Measurements from ENCODE around the gene TMEM88. TPM values are rescaled to one million over a fixed set of nuclear protein-coding genes. Genes with fewer than 3 reads are reported as not detected.
A peak's percentile ranks its signal among the peaks of the same experiment; 100 is the strongest.

TMEM88 gene
- total and polyA plus RNA-seq, 2 of the 8 experiments (the other 6 are each of a cell fraction or from before 2014, with no cell fraction given): 0.69 to 8.8 TPM

- Histone ChIP-seq H3K27me3 (replicated peaks in 1 of 4; ENCODE audit: control insufficient read depth in 3 of 4, extremely low read depth in 1 of 4, insufficient read depth in 3 of 4, low read length in 3 of 4) (peaks cover 32 to 53% (median 49%) of the 10 kb centered on the region in 4 experiments), H4K20me1 (replicated peaks in 1 of 2; ENCODE audit: control insufficient read depth in 1 of 2, insufficient read depth in 2 of 2, low read length in 2 of 2) (peaks cover 0 to 23% of the 10 kb centered on the region in 2 experiments), H3K4me3 (ENCODE audit: extremely low read depth in 1 of 4, insufficient read depth in 2 of 4, low read depth in 3 of 4, low read length in 4 of 4) (peak overlapping the region; percentile 22 to 84 (median 34); a peak in 5 of 8 replicates), H3K36me3 (ENCODE audit: control insufficient read depth in 2 of 4, insufficient read depth in 4 of 4, low read length in 3 of 4) (peaks cover 0 to 4% (median 0%) of the 10 kb centered on the region in 4 experiments; a peak in 3 of 8 replicates), H3K79me1 (ENCODE audit: low read depth, low read length) (no peaks in the 10 kb centered on the region), H2BK15ac (ENCODE audit: low read length) (no peak overlapping the region), H3K4me2 (ENCODE audit: insufficient read depth in 1 of 2, low read depth in 2 of 2, low read length in 2 of 2) (peak overlapping the region; percentile 74 to 97), H3K9me3 (ENCODE audit: insufficient read depth in 2 of 2, low read depth in 1 of 2, low read length in 1 of 2) (no peaks in the 10 kb centered on the region), H3K4ac (replicated peaks; ENCODE audit: insufficient read length, low read depth, low read length) (no peak overlapping the region), H2BK5ac (ENCODE audit: low read depth, low read length) (no peak overlapping the region), H2BK12ac (ENCODE audit: low read depth, low read length) (no peak overlapping the region), H3K23ac (ENCODE audit: insufficient read length) (no peak overlapping the region), H3K79me2 (ENCODE audit: control insufficient read depth in 1 of 2, insufficient read depth in 2 of 2, low read length in 2 of 2) (peaks cover 0 to 5% of the 10 kb centered on the region in 2 experiments; a peak in 1 of 4 replicates), H2AFZ (ENCODE audit: low read length) (no peak overlapping the region), H3K14ac (ENCODE audit: insufficient read length) (no peak overlapping the region), H3K9ac (replicated peaks in 1 of 4; ENCODE audit: extremely low read depth in 1 of 4, low read depth in 3 of 4, low read length in 3 of 4) (no peak overlapping the region), H3K4me1 (replicated peaks in 1 of 4; ENCODE audit: control insufficient read depth in 3 of 4, insufficient read depth in 4 of 4, low read length in 3 of 4) (peaks cover 0 to 40% (median 33%) of the 10 kb centered on the region in 4 experiments; a peak in 6 of 7 replicates), H4K5ac (ENCODE audit: insufficient read length, low read depth, low read length) (no peak overlapping the region), H3K56ac (replicated peaks; ENCODE audit: insufficient read length, low read depth, low read length) (no peak overlapping the region), H2BK120ac (replicated peaks; ENCODE audit: low read depth, low read length) (no peak overlapping the region), H2BK20ac (ENCODE audit: low read length) (no peak overlapping the region), H3K18ac (ENCODE audit: extremely low read depth, low read length) (0 out of 2 replicates have a peak overlapping the region, but pooled peaks have one; percentile 48), H3K27ac (ENCODE audit: low read depth, low read length) (no peak overlapping the region), H2AK5ac (ENCODE audit: low read depth, low read length) (no peak overlapping the region), H3K23me2 (ENCODE audit: low read depth, low read length) (peaks cover 26% of the 10 kb centered on the region), H4K91ac (replicated peaks; ENCODE audit: insufficient read length, low read length) (no peak overlapping the region), H4K8ac (ENCODE audit: extremely low read depth, insufficient read depth, low read length) (peak overlapping the region; percentile 5; the same call in 1 of the 2 replicates)
- ChIA-PET POLR2A (ENCODE audit: partially characterized antibody) (interaction anchor here (2.2 kb wide), 1 partner anchor 11 kb away, joined by 18 read pairs; no protein-coding TSS in a partner anchor), CTCF (ENCODE audit: partially characterized antibody) (no interaction called here)
- no peak for FAIRE-seq
- peak in 1 of 2 experiments; percentile 52 for DNase-seq (ENCODE audit: low read depth in 1 of 2, low spot score in 2 of 2)
- 3% methylated on average over 16 of the region's 31 CpGs; no CpG with 5 or more reads in 1 of the 2 experiments for WGBS, 2 experiments (ENCODE audit: extremely low coverage in 1 of 2, insufficient coverage in 1 of 2, insufficient read length in 1 of 2, insufficient replicate concordance in 2 of 2, low coverage in 1 of 2, low lambda C conversion rate in 2 of 2, missing lambda C conversion rate in 1 of 2)
- TF ChIP-seq TCF12 (IDR thresholded peaks at IDR 0.05; ENCODE audit: low read depth, low read length): no peak
- TF ChIP-seq POLR2A (IDR thresholded peaks at IDR 0.05; ENCODE audit: control extremely low read depth in 1 of 2, low read depth in 2 of 2, low read length in 2 of 2): no peak
- no peak for TF ChIP-seq JUND (IDR thresholded peaks at IDR 0.05; ENCODE audit: low read length)
- TF ChIP-seq KDM5A (IDR thresholded peaks at IDR 0.05; ENCODE audit: low read length): no peak
- TF ChIP-seq RNF2 (IDR thresholded peaks at IDR 0.05; ENCODE audit: borderline replicate concordance, low read depth, low read length, missing control alignments, poor library complexity, severe bottlenecking): no peak
- TF ChIP-seq SP2 (IDR thresholded peaks at IDR 0.05; ENCODE audit: low read length): no peak
- no peak for TF ChIP-seq EZH2 (IDR thresholded peaks at IDR 0.05; ENCODE audit: low read depth, low read length, severe bottlenecking)
- TF ChIP-seq ASH2L (IDR thresholded peaks at IDR 0.05; ENCODE audit: low read length): no peak
- no peak for TF ChIP-seq CTBP2 (IDR thresholded peaks at IDR 0.05; ENCODE audit: borderline replicate concordance, insufficient read depth, insufficient read length, low read length)
- no peak for TF ChIP-seq NRF1 (IDR thresholded peaks at IDR 0.05; ENCODE audit: low read depth, low read length)
- no peak for TF ChIP-seq POU5F1 (IDR thresholded peaks at IDR 0.05; ENCODE audit: low read depth, low read length)
- TF ChIP-seq SP1 (IDR thresholded peaks at IDR 0.05; ENCODE audit: low read depth, low read length): no peak
- no peak for TF ChIP-seq CEBPB (IDR thresholded peaks at IDR 0.05; ENCODE audit: low read depth, low read length)
Measured at GRCh38 chr17:7854078-7854777, 638 bp upstream of the TMEM88 start.
